Skeletal muscle tissue (tissue), 4 donors: Measurements from ENCODE around the gene C5. TPM values are rescaled to one million over a fixed set of nuclear protein-coding genes. Genes with fewer than 3 reads are reported as not detected.
"Not testable (repeated sequence)": the region's sequence is repeated elsewhere in the genome, so short reads cannot be mapped to it uniquely, and the experiment has no call there.

Experiments
- H3K27ac ChIP-seq: one replicate; pipeline ENCODE4 v1.7.0; 2013; ENCODE audit warnings: mild to moderate bottlenecking, low read depth, low read length, inconsistent platforms
- H3K27me3 ChIP-seq, 3 donors: one replicate each; pipeline ENCODE4 v1.7.0; 2013; ENCODE audit warnings: low read length in 3 of 3; ENCODE audit not compliant: control insufficient read depth in 3 of 3, insufficient read depth in 3 of 3
- H3K36me3 ChIP-seq, 3 donors: one replicate each; pipeline ENCODE4 v1.7.0; 2013; ENCODE audit warnings: low read length in 3 of 3; ENCODE audit not compliant: control insufficient read depth in 3 of 3, insufficient read depth in 3 of 3
- H3K4me1 ChIP-seq, 3 donors: one replicate each; pipeline ENCODE4 v1.7.0; 2013; ENCODE audit warnings: low read length in 3 of 3, mild to moderate bottlenecking in 3 of 3; ENCODE audit not compliant: control insufficient read depth in 3 of 3, insufficient read depth in 3 of 3
- H3K4me3 ChIP-seq, 3 donors: one replicate each; pipeline ENCODE4 v1.7.0; 2013; ENCODE audit warnings: low read length in 3 of 3
- H3K9ac ChIP-seq, 3 donors: one replicate each; pipeline ENCODE4 v1.7.0; 2013; ENCODE audit warnings: low read length in 3 of 3, mild to moderate bottlenecking in 3 of 3, moderate library complexity in 2 of 3, low read depth in 1 of 3
- H3K9me3 ChIP-seq, 3 donors: one replicate each; pipeline ENCODE4 v1.7.0; 2013; ENCODE audit warnings: low read length in 3 of 3; ENCODE audit not compliant: control insufficient read depth in 3 of 3
- total RNA-seq: library from RNA; depleted of rRNA; stranded (reverse); fragments of >200 nt; gene quantifications from one replicate; pipeline ENCODE4 v1.2.3, GENCODE V29; 2014
- donor health status: Osteomylitis.

C5 gene
- total RNA-seq, 1 donor from 2014 or later = 9.9 TPM

DNA sequence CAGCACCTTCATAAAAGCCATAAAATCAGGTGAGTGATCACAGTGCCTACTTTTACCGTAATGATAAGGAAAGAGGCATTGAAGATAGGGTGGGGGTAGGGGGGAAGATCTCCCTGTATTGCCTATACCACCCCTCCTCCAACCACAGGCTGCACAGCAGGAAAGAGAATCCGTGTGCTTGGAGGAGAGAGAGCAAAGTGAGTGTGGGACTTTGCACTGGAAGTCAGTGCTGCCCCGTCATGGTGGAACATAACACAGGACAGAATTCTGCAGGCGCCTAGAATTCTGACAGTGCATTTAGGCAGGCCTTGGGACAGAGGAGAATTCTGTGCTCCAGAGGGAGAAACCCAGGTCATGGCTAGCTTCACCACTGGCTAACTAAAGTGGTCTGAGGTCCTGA, 3.5 kb upstream of the C5 start:
- H3K9me3 ChIP-seq = no peaks in the 10 kb centered on the region
- H3K4me1 ChIP-seq = no peaks in the 10 kb centered on the region
- no peaks in the 10 kb centered on the region for H3K27me3 ChIP-seq
- H3K36me3 ChIP-seq = no peaks in the 10 kb centered on the region
- H3K4me3 ChIP-seq = no peak overlapping the region
- H3K27ac ChIP-seq = no peak overlapping the region
- H3K9ac ChIP-seq = no peak overlapping the region

DNA sequence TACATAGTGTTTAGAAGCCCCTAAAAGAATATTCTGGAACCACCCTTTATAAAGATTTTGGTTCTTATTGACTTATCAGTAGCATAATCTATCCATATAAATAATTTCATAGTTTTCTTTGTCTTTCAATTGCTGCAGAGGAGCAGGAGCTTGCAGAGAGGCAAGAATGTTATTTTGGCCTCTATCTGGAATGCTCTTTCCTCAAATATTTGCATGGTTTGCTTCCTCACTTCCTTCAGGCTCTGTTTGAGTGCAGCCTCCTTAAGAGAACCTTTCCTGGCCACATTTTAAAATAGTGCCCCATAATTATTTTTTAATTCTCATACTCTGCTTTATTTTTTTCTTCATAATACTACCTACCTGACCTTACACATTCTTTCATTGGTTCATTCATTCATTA, 1.5 kb downstream of the C5 start:
- H3K36me3 ChIP-seq = no peaks in the 10 kb centered on the region

DNA sequence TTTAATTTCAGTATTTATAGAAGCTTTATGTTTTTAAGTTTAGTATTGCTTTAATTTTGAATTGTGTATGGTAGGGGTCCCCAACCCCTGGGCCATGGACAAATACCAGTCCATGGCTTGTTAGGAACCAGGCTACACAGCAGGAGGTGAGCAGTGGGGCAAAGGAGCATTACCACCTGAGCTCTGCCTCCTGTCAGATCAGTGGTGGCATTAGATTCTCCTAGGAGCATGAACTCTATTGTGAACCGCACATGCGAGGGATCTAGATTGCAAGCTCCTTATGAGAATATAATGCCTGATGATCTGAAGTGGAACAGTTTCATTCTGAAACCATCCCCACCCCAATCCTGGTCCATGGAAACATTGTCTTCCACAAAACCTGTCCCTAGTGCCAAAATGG, 1.9 kb downstream of the C5 start:
- no peaks in the 10 kb centered on the region for H3K9me3 ChIP-seq
- no peak overlapping the region for H3K27ac ChIP-seq

More for the DNA sequence above, 1.5 kb downstream of the C5 start:
- Histone ChIP-seq H3K27ac (no peak overlapping the region), H3K4me3 (no peak overlapping the region), H3K9ac (no peak overlapping the region), H3K9me3 (no peaks in the 10 kb centered on the region), H3K4me1 (no peaks in the 10 kb centered on the region), H3K27me3 (no peaks in the 10 kb centered on the region)

GRCh38 chr9:121038804-121039203, 11.3 kb downstream of the C5 start:
- H3K27me3 ChIP-seq = no peaks in the 10 kb centered on the region
- H3K9me3 ChIP-seq = no peaks in the 10 kb centered on the region
- H3K4me3 ChIP-seq = no peak overlapping the region
- no peaks in the 10 kb centered on the region for H3K4me1 ChIP-seq
- H3K9ac ChIP-seq = no peak overlapping the region
- no peaks in the 10 kb centered on the region for H3K36me3 ChIP-seq
- no peak overlapping the region for H3K27ac ChIP-seq

More for the DNA sequence above, 1.9 kb downstream of the C5 start:
- Histone ChIP-seq H3K4me3 (no peak overlapping the region), H3K4me1 (no peaks in the 10 kb centered on the region), H3K27me3 (no peaks in the 10 kb centered on the region), H3K9ac (no peak overlapping the region), H3K36me3 (no peaks in the 10 kb centered on the region)

DNA sequence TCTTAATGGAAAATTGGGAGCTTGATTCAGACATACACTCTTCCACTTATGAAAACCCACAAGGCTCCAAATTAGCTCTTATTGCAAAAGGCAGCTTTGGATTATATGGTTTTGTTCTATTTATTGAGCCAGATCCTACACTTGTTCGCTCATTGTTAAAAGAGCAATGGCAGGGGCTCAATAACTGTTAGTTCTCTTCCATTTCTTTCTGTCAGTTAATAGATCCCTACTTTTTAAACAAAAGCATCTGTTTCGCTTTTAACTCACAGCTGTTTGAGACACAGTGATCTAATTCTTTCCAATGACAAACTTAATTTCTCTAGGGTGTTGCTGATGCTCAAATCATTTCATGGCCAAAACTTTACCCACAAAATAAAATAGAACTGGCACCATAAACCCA, 11.7 kb downstream of the C5 start:
- Histone ChIP-seq H3K27ac (no peak overlapping the region), H3K9me3 (no peaks in the 10 kb centered on the region), H3K4me1 (no peaks in the 10 kb centered on the region), H3K4me3 (no peak overlapping the region), H3K27me3 (no peaks in the 10 kb centered on the region), H3K9ac (no peak overlapping the region), H3K36me3 (no peaks in the 10 kb centered on the region)

DNA sequence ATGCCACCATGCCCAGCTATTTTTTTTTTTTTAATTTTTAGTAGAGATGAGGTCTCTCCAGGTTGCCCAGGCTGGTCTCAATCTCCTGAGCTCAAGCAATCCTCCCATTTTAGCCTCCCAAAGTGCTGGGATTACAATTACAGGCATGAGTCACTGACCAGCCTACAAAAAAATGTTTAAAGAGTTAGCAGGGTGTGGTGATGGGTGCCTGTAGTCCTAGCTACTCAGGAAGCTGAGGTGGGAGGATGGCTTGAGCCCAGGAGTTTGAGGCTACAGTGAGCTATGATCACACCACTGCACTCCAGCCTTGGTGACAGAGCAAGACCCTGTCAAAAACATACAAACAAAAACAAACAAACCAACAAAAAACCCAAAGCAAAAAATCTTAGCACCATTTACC, 14.4 kb downstream of the C5 start:
- not testable (repeated sequence) for H3K4me1 ChIP-seq, H3K36me3 ChIP-seq, H3K27me3 ChIP-seq, H3K9me3 ChIP-seq, H3K9ac ChIP-seq, H3K4me3 ChIP-seq, H3K27ac ChIP-seq

- Histone ChIP-seq H3K9ac (no peak overlapping the region), H3K9me3 (no peaks in the 10 kb centered on the region), H3K4me3 (no peak overlapping the region), H3K27ac (no peak overlapping the region), H3K4me1 (no peaks in the 10 kb centered on the region), H3K36me3 (peaks cover 0 to 2% (median 0%) of the 10 kb centered on the region in 3 donors), H3K27me3 (no peaks in the 10 kb centered on the region)
These were observed 15.5 kb downstream of the C5 start for GRCh38 chr9:121034529-121034928.

DNA sequence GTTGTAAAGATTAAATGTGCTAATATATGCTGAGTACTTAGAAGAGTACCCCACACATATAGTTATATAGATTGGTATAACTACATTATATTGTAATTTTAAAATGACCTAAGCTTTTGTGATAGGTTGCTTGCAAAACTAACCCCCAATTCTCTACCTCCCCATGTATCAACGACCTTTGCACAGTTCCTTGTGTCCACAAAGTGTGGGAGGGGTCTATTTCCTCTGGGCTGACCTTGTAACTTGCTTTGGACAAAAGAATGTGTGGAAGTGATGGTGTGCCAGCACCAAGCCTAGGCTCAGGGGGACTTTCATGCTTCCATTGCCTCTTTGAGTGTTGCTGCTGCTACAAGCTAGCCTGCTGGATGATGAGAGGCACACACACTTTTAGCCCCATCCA, 20.6 kb downstream of the C5 start:
- Histone ChIP-seq H3K27ac (no peak overlapping the region), H3K36me3 (peaks cover 0 to 2% (median 0%) of the 10 kb centered on the region in 3 donors), H3K9me3 (peaks cover 0 to 3% (median 0%) of the 10 kb centered on the region in 3 donors), H3K4me3 (no peak overlapping the region), H3K27me3 (no peaks in the 10 kb centered on the region), H3K4me1 (no peaks in the 10 kb centered on the region), H3K9ac (no peak overlapping the region)

DNA sequence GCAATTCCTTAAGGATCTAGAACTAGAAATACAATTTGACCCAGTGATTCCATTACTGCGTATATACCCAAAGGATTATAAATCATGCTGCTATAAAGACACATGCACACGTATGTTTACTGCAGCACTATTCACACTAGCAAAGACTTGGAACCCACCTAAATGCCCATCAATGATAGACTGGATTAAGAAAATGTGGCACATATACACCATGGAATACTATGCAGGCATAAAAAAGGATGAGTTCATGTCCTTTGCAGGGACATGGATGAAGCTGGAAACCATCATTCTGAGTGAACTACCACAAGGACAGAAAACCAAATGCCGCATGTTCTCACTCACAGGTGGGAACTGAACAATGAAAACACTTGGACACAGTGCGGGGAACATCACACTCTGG, 21.8 kb downstream of the C5 start:
- not testable (repeated sequence) for H3K27ac ChIP-seq, H3K9me3 ChIP-seq, H3K9ac ChIP-seq, H3K4me3 ChIP-seq, H3K4me1 ChIP-seq, H3K27me3 ChIP-seq, H3K36me3 ChIP-seq

DNA sequence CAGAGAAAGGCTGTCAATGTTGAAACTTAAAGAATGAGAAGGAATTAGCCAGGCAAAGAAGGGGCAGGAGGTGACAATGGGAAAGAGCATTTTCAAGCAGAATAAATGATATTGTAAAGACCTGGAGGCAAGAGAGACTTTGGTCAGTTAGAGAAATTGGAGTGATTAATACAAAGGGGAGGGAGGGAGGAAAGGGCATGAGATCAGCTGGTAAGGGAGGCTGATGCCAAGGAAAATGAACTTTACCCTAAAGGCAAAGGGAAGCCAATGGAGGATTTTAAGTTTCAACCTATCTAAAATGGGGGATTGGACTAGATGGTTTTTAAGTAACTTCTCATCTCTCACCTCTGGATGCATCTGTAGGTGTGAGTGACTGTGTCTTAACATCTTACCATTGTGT, 23.3 kb downstream of the C5 start:
- H3K27me3 ChIP-seq = no peaks in the 10 kb centered on the region
- no peak overlapping the region for H3K4me3 ChIP-seq
- H3K4me1 ChIP-seq = no peaks in the 10 kb centered on the region
- H3K9me3 ChIP-seq = peaks cover 0 to 3% (median 0%) of the 10 kb centered on the region in 3 donors
- no peak overlapping the region for H3K9ac ChIP-seq
- no peak overlapping the region for H3K27ac ChIP-seq
- peaks cover 0 to 2% (median 0%) of the 10 kb centered on the region in 3 donors for H3K36me3 ChIP-seq

DNA sequence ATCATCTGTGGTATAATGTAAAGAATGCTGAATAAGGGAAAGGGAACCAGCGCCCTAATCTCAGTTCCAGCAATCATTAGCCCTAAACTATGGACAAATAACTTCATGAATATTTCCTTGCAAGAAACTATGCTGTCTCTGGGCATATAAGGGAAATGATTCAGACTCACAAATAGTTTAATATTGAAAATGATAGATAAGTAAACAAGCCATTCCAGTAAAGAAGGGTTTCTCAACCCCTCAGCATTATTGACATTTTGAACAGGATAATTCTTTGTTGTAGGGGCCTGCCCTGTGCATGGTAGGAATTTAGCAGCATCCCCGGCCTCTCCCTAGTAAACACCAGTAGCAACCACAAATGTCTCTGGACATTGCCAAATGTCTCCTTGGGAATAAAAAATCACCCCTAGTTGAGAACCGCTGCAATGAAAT, 23.8 kb downstream of the C5 start:
- no peaks in the 10 kb centered on the region for H3K27me3 ChIP-seq
- no peak overlapping the region for H3K9ac ChIP-seq

More for the DNA sequence above, 23.8 kb downstream of the C5 start:
- no peak overlapping the region for H3K27ac ChIP-seq
- H3K9me3 ChIP-seq = peaks cover 0 to 3% (median 0%) of the 10 kb centered on the region in 3 donors
- H3K4me1 ChIP-seq = no peaks in the 10 kb centered on the region
- H3K36me3 ChIP-seq = peaks cover 0 to 2% (median 0%) of the 10 kb centered on the region in 3 donors
- H3K4me3 ChIP-seq = no peak overlapping the region
